22Rv1 (cell line): ENCODE data around the gene CBLB.

Experiments
- H3K27ac ChIP-seq: fragments of 450-650 bp; 2 replicates; pipeline ENCODE4 v1.5.1; 2017
- ZFX ChIP-seq: fragments of 450-650 bp; IDR thresholded peaks from 2 replicates; pipeline ENCODE4 v1.6.1; 2017; ENCODE audit warnings: antibody characterized with exemption, borderline replicate concordance
- TF ChIP-seq, protein P1 (sequence below): fragments of 450-650 bp; IDR thresholded peaks from 2 replicates; pipeline ENCODE4 v1.5.1; 2017; ENCODE audit warnings: mild to moderate bottlenecking

Gene CBLB

DNA sequence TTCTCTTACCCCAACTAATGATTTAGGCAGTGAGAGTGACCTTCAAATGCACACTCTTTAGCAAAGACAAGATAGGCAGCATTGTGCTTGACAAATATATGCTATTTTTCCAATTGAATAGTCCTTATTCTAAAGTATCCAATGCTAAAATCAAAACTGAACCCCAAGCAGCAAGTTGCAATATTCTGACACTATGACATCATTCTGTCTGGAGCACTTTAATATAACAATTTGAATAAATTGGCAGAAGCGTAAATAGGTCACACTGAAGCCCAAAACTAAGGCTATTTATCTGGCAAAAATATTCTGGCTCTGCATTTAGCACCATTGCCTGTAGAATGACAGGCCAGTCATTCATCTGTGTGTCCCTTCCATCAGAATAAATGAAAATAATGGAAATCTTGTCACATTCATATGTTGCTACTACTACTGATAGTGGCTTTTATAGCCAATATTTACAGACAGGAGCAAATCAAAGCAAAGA lies 2.9 kb downstream of the CBLB start:
- TF ChIP-seq ZFX: no peak
- TF ChIP-seq, protein P1, sequence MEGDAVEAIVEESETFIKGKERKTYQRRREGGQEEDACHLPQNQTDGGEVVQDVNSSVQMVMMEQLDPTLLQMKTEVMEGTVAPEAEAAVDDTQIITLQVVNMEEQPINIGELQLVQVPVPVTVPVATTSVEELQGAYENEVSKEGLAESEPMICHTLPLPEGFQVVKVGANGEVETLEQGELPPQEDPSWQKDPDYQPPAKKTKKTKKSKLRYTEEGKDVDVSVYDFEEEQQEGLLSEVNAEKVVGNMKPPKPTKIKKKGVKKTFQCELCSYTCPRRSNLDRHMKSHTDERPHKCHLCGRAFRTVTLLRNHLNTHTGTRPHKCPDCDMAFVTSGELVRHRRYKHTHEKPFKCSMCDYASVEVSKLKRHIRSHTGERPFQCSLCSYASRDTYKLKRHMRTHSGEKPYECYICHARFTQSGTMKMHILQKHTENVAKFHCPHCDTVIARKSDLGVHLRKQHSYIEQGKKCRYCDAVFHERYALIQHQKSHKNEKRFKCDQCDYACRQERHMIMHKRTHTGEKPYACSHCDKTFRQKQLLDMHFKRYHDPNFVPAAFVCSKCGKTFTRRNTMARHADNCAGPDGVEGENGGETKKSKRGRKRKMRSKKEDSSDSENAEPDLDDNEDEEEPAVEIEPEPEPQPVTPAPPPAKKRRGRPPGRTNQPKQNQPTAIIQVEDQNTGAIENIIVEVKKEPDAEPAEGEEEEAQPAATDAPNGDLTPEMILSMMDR: no peak
- H3K27ac ChIP-seq: no peak overlapping the region

DNA sequence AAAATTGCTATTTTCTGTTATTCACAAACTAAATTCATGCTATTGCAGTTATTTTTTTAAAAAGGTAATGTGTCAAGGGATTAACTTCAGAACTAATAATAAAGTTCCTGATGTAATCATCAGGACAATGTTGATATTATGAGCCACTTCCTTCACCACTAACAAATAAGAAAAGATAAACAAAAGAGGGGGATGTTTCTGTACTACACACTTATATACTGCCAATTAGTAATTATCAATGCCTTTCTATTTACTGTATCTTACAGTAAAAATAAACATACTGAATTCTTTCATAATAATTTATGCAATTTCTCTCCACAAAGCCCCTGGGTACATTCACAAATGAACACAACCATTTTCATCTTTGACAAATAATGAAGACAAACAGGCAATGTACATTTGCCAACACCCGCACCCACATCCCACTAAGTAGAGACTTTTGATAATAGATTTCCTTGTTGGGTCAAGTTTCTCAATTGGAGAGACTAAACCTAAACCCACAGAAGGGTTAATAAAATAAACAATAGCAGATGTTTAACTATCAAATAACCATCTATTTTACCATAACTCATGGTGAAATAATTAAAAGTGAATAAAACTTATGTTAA lies 3.7 kb downstream of the CBLB start:
- H3K27ac ChIP-seq: no peak overlapping the region
- no peak for TF ChIP-seq ZFX
- TF ChIP-seq, protein P1: no peak

DNA sequence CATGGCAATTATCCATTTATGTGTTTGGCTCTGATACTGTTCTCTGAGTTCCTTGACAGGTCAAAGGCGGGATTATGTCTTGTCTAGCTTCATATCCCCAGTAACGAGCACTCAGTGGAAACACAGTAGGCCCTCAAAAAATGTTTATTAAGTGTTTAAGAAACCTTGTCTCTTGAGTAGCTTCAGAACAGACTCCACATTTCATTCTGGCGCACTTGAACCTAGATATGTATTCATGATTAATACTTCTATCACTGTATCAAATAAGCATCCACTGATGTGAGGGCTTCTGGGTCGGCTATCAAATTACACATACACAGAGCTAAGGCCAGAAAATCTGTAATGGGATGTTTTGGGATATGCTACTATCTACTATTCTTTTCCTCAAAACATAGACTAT lies 4.6 kb downstream of the CBLB start:
- TF ChIP-seq ZFX: no peak
- TF ChIP-seq, protein P1: no peak
- H3K27ac ChIP-seq: no peak overlapping the region

DNA sequence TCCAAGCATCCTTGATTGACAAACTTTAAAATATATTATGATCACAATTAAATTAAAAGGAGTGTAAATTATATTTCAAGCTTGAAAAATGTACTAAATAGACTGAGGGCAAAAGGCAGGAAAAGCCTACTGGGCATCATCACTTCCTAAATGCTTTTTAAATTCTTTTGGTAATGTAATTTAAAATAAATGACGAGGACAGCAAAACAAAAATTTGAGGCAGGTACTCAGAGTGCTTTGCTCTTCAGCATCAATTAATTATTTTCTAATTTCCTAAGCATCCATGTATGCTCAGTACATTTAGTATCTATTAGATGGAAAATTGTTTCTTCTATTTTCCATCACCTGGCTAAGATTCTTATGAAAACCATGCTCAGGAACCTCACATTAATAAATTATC lies 5.2 kb downstream of the CBLB start:
- TF ChIP-seq ZFX: no peak
- TF ChIP-seq, protein P1: no peak
- H3K27ac ChIP-seq: no peak overlapping the region

DNA sequence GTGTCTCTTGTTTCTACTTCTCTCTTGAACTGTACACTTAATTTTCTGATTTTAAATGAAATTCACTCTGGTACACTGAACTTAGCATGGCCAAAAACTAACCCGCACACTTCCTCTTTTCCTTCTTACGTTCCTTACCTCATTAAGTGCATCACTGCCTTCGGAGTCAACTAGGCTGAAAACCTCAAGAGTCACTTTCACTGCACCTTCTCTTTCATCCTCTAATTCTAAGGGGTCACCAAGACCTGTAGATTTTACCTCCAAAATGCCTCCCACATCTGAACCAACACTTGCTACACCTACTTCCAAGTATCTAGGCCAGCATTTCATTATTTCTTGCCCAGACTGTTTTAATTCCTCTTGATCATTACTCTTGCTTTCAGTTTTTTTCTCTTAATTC lies 6.6 kb downstream of the CBLB start:
- TF ChIP-seq, protein P1: no peak
- TF ChIP-seq ZFX: no peak
- no peak overlapping the region for H3K27ac ChIP-seq

DNA sequence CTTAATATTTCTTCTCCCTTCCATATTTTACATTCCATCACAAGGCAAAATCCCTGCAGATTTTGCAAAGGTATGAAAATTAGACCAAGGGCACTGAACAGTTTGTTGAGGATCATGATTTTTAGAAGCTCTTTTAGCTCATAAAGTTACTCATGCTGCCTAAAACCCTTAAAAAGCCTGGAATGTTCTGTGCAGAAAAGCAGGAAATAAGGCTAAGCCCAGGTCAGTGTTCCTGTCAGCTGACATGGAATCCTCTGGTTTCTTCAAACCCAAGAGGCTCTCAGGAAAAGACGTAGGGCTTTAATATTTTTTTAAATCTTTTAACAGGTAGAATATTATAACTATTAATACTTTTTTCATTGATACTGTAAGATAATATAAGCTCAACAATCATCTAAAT lies 8.2 kb downstream of the CBLB start:
- H3K27ac ChIP-seq: no peak overlapping the region
- TF ChIP-seq, protein P1: no peak
- no peak for TF ChIP-seq ZFX

DNA sequence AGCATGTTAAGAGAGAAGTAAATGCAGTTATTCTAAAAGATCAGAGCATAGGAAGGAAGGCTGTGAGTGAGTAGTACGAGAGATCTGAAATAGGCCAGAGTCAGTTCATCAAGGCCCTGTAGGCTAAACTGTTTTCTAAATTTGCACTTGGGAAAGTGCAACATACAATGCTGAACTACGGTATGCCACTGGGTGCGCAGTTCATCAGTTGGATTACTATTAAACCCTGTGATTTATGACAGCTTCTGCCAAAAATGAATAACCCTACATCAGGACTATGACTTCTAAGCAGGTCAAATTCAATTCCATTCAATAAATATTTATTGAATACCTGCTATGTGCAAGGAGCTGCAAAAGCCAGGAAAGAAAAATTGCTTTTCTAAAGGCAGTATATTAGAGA lies 10.8 kb downstream of the CBLB start:
- H3K27ac ChIP-seq: no peak overlapping the region
- TF ChIP-seq, protein P1: no peak
- no peak for TF ChIP-seq ZFX
